HEK293 (cell line): ENCODE data around the gene SH3PXD2B.

Experiments
- CTCF ChIA-PET: fragments of 350-600 bp; formaldehyde crosslinking; extraction: SDS; loops from one replicate; lab custom pipeline; 2021; ENCODE audit warnings: antibody characterized with exemption; lab: Yijun Ruan, JAX
- POLR2A ChIA-PET: fragments of 300-600 bp; formaldehyde crosslinking; extraction: SDS; loops from one replicate; lab custom pipeline; 2020; ENCODE audit warnings: antibody characterized with exemption, inconsistent platforms; lab: Yijun Ruan, JAX
- H3K27ac ChIP-seq: fragments of 200-500 bp; sonication (Bioruptor generic); 2 replicates; pipeline ENCODE4 v1.5.1; 2014; ENCODE audit warnings: low read depth, low read length, control low read depth, inconsistent platforms; ENCODE audit errors: extremely low read depth
- H3K36me3 ChIP-seq, 2 experiments: fragments of 200-500 bp in 1 of 2; sonication (Bioruptor generic) in 1 of 2; 1 replicate in 1 of 2; 2 replicates in 1 of 2; pipeline ENCODE4 v1.5.1; 2014 to 2017; ENCODE audit warnings: inconsistent platforms in 2 of 2, low read length in 2 of 2; ENCODE audit not compliant: control insufficient read depth in 2 of 2, insufficient read depth in 1 of 2
- H3K4me1 ChIP-seq: fragments of 200-500 bp; sonication (Bioruptor generic); 2 replicates; pipeline ENCODE4 v1.5.1; 2014; ENCODE audit warnings: mild to moderate bottlenecking, low read length, inconsistent platforms; ENCODE audit not compliant: control insufficient read depth, insufficient read depth
- H3K4me3 ChIP-seq: 2 replicates; pipeline ENCODE4 v1.5.1; 2011; ENCODE audit warnings: low read depth, mild to moderate bottlenecking, control low read depth, low read length, moderate library complexity
- H3K9me3 ChIP-seq: fragments of 200-500 bp; sonication (Bioruptor generic); 2 replicates; pipeline ENCODE4 v1.5.1; 2014; ENCODE audit warnings: low read depth, low read length, inconsistent platforms; ENCODE audit not compliant: control insufficient read depth, insufficient read depth
- BCL11B ChIP-seq: fragments of 450-650 bp; formaldehyde crosslinking; IDR thresholded peaks from 2 replicates; pipeline ENCODE4 v1.5.1; 2016; ENCODE audit warnings: low read depth, missing biosample characterization, missing genetic modification characterization
- GLIS2 ChIP-seq: fragments of 450-650 bp; formaldehyde crosslinking; IDR thresholded peaks from 2 replicates; pipeline ENCODE4 v1.5.1; 2016; ENCODE audit warnings: missing biosample characterization, missing genetic modification characterization
- HOXA7 ChIP-seq: sonication (generic); formaldehyde crosslinking; IDR thresholded peaks from 2 replicates; pipeline ENCODE4 v1.8.1; 2022; ENCODE audit warnings: missing genetic modification reagents, borderline replicate concordance
- PRDM1 ChIP-seq: fragments of 450-650 bp; formaldehyde crosslinking; IDR thresholded peaks from 2 replicates; pipeline ENCODE4; 2016; ENCODE audit warnings: missing biosample characterization, missing genetic modification characterization
- TRIM28 ChIP-seq: IDR thresholded peaks from 2 replicates; pipeline ENCODE4 v1.6.1; 2011; ENCODE audit warnings: low read length, control low read depth, borderline replicate concordance
- ZBTB26 ChIP-seq: fragments of 450-650 bp; formaldehyde crosslinking; optimal IDR thresholded peaks from 2 replicates; pipeline ENCODE3; 2016; ENCODE audit warnings: missing biosample characterization, mild to moderate bottlenecking, missing genetic modification characterization
- ZFP41 ChIP-seq: fragments of 450-650 bp; formaldehyde crosslinking; IDR thresholded peaks from 2 replicates; pipeline ENCODE4 v1.5.1; 2016; ENCODE audit warnings: missing biosample characterization, missing genetic modification characterization, borderline replicate concordance
- ZNF155 ChIP-seq: fragments of 450-650 bp; formaldehyde crosslinking; IDR thresholded peaks from 2 replicates; pipeline ENCODE4 v1.5.1; 2016; ENCODE audit warnings: missing biosample characterization, missing genetic modification characterization
- ZNF175 ChIP-seq: fragments of 450-650 bp; formaldehyde crosslinking; IDR thresholded peaks from 2 replicates; pipeline ENCODE4 v1.5.1; 2016; ENCODE audit warnings: missing biosample characterization, missing genetic modification characterization
- ZNF19 ChIP-seq: fragments of 450-650 bp; formaldehyde crosslinking; IDR thresholded peaks from 2 replicates; pipeline ENCODE4; 2016; ENCODE audit warnings: missing biosample characterization, missing genetic modification characterization, low read depth
- ZNF280C ChIP-seq: fragments of 450-650 bp; formaldehyde crosslinking; IDR thresholded peaks from 2 replicates; pipeline ENCODE4 v1.5.1; 2016; ENCODE audit warnings: missing biosample characterization, missing genetic modification characterization
- ZNF280D ChIP-seq: fragments of 450-650 bp; formaldehyde crosslinking; IDR thresholded peaks from 2 replicates; pipeline ENCODE4 v1.5.1; 2016; ENCODE audit warnings: missing biosample characterization, missing genetic modification characterization
- ZNF366 ChIP-seq: fragments of 450-650 bp; formaldehyde crosslinking; conservative IDR thresholded peaks from 2 replicates; pipeline ENCODE4 v1.5.1; 2016; ENCODE audit warnings: missing biosample characterization, missing genetic modification characterization
- ZNF513 ChIP-seq: fragments of 450-650 bp; IDR thresholded peaks from 2 replicates; pipeline ENCODE4 v1.5.1; 2018; ENCODE audit warnings: missing biosample characterization, missing genetic modification characterization
- ZNF549 ChIP-seq: fragments of 450-650 bp; IDR thresholded peaks from 2 replicates; pipeline ENCODE4 v1.5.1; 2018; ENCODE audit warnings: missing biosample characterization, missing genetic modification characterization, mild to moderate bottlenecking, inconsistent platforms, moderate library complexity
- ZNF580 ChIP-seq: fragments of 450-650 bp; formaldehyde crosslinking; IDR thresholded peaks from 2 replicates; pipeline ENCODE4 v1.5.1; 2016; ENCODE audit warnings: missing biosample characterization, missing genetic modification characterization
- ZNF660 ChIP-seq: fragments of 450-650 bp; IDR thresholded peaks from 2 replicates; pipeline ENCODE4 v1.5.1; 2018; ENCODE audit warnings: missing biosample characterization, mild to moderate bottlenecking, missing genetic modification characterization
- ZSCAN16 ChIP-seq: fragments of 450-650 bp; formaldehyde crosslinking; IDR thresholded peaks from 2 replicates; pipeline ENCODE4 v1.5.1; 2016; ENCODE audit warnings: missing biosample characterization, missing genetic modification characterization
- ZSCAN23 ChIP-seq: fragments of 450-650 bp; formaldehyde crosslinking; IDR thresholded peaks from 2 replicates; pipeline ENCODE4 v1.5.1; 2016; ENCODE audit warnings: missing biosample characterization, missing genetic modification characterization
- ZSCAN4 ChIP-seq: fragments of 450-650 bp; formaldehyde crosslinking; IDR thresholded peaks from 2 replicates; pipeline ENCODE4 v1.5.1; 2017; ENCODE audit warnings: missing biosample characterization, missing genetic modification characterization

SH3PXD2B gene

GRCh38 chr5:172450861-172451695 lies 3.2 kb downstream of the SH3PXD2B start (continued):
- 0 out of 2 replicates have a peak, but pooled peaks have one; percentile 37 for TF ChIP-seq TRIM28
- TF ChIP-seq ZNF513 (tag by site-specific recombination), result no peak
- 0 out of 2 replicates have a peak, but pooled peaks have one; percentile 38 for TF ChIP-seq ZSCAN16

GRCh38 chr5:172450453-172450852 lies 3.9 kb downstream of the SH3PXD2B start:
- Histone ChIP-seq H3K4me1 (no peaks in the 10 kb centered on the region; the same call in 1 of the 2 replicates), H3K27ac (no peak overlapping the region), H3K9me3 (no peaks in the 10 kb centered on the region), H3K36me3 (no peaks in the 10 kb centered on the region), H3K4me3 (no peak overlapping the region)
- ChIA-PET CTCF (interaction anchor here (0.5 to 5.0 kb wide), 18 partner anchors 10 to 608 kb away, joined by 3 to 67 read pairs (median 3); no protein-coding TSS in a partner anchor), POLR2A (interaction anchor here (0.9 kb wide), 1 partner anchor 12 kb away, joined by 3 read pairs; no protein-coding TSS in a partner anchor)
- TF ChIP-seq BCL11B (no peak), HOXA7 (CRISPR knock-in tag) (no peak), ZNF549 (tag by site-specific recombination) (no peak), ZNF660 (tag by site-specific recombination) (no peak), ZNF580 (no peak), ZNF280C (tag by site-specific recombination) (no peak), ZSCAN4 (tag by site-specific recombination) (no peak), ZFP41 (tag by site-specific recombination) (no peak), ZNF280D (tag by site-specific recombination) (no peak), PRDM1 (tag by site-specific recombination) (no peak), ZNF366 (tag by site-specific recombination) (no peak), ZSCAN23 (no peak), ZNF19 (tag by site-specific recombination) (no peak), GLIS2 (tag by site-specific recombination) (no peak), ZNF155 (tag by site-specific recombination) (no peak), ZNF175 (no peak), ZBTB26 (tag by site-specific recombination) (no peak)
